Tibial artery (tissue), 4 donors: Measurements from ENCODE around the gene AP1B1.

Source experiments
- DNase-seq, 2 donors: peaks; one replicate each; pipeline ENCODE4 v3.0.0-alpha.2; 2019
- H3K27ac ChIP-seq, 2 donors: fragments of 200-600 bp; sonication (generic) in 1 of 2; 1 replicate in 1 of 2; 2 replicates in 1 of 2; pipeline ENCODE4 v1.5.1; 2018 to 2019; ENCODE audit warnings: mild to moderate bottlenecking in 1 of 2
- H3K27me3 ChIP-seq, 2 donors: fragments of 200-600 bp; sonication (generic) in 1 of 2; one replicate each; pipeline versions ENCODE4 v1.5.1 to v1.6.0; 2016 to 2019
- H3K36me3 ChIP-seq, 3 donors: fragments of 200-600 bp; sonication (generic) in 2 of 3; one replicate each; pipeline ENCODE4 v1.5.1; 2016 to 2019; ENCODE audit warnings: mild to moderate bottlenecking in 2 of 3
- H3K4me1 ChIP-seq, 4 donors: fragments of 200-600 bp; sonication (generic) in 2 of 4; 1 replicate in 3 of 4; 2 replicates in 1 of 4; pipeline ENCODE4 v1.5.1; 2016 to 2019
- H3K4me3 ChIP-seq, 2 donors: fragments of 200-600 bp; sonication (generic) in 1 of 2; 1 replicate in 1 of 2; 2 replicates in 1 of 2; pipeline ENCODE4 v1.5.1; 2018 to 2019; ENCODE audit warnings: mild to moderate bottlenecking in 2 of 2
- H3K9me3 ChIP-seq, 3 donors: fragments of 200-600 bp; sonication (generic) in 1 of 3; one replicate each; pipeline ENCODE4 v1.5.1; 2016 to 2019
- intact Hi-C: fragments of 100-400 bp; cut with DNase I; formaldehyde crosslinking; loops from one replicate; pipeline ENCODE4 v1.15.0; 2023; ENCODE audit warnings: low total_unique reads
- TF ChIP-seq, protein P1 (sequence below), 2 experiments: fragments of 200-600 bp in 1 of 2; fragments of 450-650 bp in 1 of 2; IDR thresholded peaks; one replicate each; pipeline ENCODE4 v1.5.1; 2017 to 2019; ENCODE audit warnings: antibody characterized with exemption in 2 of 2, mild to moderate bottlenecking in 1 of 2, moderate library complexity in 1 of 2

The AP1B1 gene

DNA sequence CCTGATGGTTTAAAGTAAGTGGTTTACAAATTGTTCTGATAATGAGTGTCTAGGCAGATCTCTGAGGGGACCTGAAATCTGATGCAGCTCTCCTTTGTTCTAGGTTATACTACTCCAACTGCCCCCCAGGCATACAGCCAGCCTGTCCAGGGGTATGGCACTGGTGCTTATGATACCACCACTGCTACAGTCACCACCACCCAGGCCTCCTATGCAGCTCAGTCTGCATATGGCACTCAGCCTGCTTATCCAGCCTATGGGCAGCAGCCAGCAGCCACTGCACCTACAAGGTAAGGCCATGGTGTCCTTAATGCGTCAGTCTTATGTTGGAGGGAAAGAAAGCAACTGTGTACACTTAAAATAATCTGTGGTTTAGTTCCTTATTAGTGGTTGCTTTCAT, 110.4 kb downstream of the AP1B1 start:
- Histone ChIP-seq H3K27ac (no peak overlapping the region), H3K4me3 (no peak overlapping the region), H3K36me3 (peaks cover 87 to 96% (median 94%) of the 10 kb centered on the region in 3 donors), H3K4me1 (peaks cover 0 to 40% (median 13%) of the 10 kb centered on the region in 4 donors), H3K27me3 (no peaks in the 10 kb centered on the region), H3K9me3 (no peaks in the 10 kb centered on the region)
- TF ChIP-seq, protein P1, sequence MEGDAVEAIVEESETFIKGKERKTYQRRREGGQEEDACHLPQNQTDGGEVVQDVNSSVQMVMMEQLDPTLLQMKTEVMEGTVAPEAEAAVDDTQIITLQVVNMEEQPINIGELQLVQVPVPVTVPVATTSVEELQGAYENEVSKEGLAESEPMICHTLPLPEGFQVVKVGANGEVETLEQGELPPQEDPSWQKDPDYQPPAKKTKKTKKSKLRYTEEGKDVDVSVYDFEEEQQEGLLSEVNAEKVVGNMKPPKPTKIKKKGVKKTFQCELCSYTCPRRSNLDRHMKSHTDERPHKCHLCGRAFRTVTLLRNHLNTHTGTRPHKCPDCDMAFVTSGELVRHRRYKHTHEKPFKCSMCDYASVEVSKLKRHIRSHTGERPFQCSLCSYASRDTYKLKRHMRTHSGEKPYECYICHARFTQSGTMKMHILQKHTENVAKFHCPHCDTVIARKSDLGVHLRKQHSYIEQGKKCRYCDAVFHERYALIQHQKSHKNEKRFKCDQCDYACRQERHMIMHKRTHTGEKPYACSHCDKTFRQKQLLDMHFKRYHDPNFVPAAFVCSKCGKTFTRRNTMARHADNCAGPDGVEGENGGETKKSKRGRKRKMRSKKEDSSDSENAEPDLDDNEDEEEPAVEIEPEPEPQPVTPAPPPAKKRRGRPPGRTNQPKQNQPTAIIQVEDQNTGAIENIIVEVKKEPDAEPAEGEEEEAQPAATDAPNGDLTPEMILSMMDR (IDR thresholded peaks at IDR 0.05) = no peak
- no peak for DNase-seq
- intact Hi-C loops = no loop called here
